GM12801 (cell line): ENCODE results near the gene ACSS3.

ENCODE experiments used
- TF ChIP-seq, protein P1 (sequence below): IDR thresholded peaks from one replicate; pipeline ENCODE4 v1.5.1; 2011; ENCODE audit warnings: control low read depth; ENCODE audit not compliant: insufficient read length; ENCODE audit errors: extremely low read depth

ACSS3 gene

DNA sequence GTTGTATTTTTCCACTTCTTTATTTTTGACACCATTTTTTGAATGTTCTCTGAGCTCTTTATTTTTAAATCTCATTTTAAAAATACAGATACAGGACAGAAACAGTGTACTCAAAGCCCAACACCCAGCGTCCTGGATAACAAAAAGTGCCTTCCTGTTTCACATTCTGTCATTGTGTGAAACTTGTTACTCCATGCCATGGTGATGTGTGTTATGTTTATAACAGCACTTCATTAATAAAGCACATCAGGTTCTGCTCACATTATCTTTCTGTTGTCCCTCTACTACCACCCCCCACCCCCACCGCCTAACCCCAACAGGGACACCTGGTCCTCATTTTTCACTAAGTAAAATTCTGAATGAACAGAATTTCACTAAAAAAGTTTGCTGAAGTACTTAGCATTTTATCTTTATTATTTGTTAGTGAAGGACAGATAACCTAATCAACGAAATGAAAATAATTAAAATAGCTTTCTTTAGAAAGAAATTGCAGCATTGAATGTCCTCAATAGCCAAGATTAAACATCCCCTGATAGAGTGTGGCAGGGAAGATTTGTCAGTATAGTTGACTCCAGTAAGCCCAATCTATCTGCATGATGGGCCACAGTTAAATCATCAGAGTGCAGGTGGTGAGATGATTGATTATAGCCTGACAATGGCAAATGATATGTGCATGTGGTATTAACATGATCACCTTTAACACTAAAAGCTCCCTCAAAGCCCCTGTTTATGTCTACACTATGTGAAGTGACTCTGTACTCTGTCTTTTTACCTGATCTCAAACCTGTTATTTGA, 153.9 kb downstream of the ACSS3 start:
- TF ChIP-seq, protein P1, sequence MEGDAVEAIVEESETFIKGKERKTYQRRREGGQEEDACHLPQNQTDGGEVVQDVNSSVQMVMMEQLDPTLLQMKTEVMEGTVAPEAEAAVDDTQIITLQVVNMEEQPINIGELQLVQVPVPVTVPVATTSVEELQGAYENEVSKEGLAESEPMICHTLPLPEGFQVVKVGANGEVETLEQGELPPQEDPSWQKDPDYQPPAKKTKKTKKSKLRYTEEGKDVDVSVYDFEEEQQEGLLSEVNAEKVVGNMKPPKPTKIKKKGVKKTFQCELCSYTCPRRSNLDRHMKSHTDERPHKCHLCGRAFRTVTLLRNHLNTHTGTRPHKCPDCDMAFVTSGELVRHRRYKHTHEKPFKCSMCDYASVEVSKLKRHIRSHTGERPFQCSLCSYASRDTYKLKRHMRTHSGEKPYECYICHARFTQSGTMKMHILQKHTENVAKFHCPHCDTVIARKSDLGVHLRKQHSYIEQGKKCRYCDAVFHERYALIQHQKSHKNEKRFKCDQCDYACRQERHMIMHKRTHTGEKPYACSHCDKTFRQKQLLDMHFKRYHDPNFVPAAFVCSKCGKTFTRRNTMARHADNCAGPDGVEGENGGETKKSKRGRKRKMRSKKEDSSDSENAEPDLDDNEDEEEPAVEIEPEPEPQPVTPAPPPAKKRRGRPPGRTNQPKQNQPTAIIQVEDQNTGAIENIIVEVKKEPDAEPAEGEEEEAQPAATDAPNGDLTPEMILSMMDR: no peak

DNA sequence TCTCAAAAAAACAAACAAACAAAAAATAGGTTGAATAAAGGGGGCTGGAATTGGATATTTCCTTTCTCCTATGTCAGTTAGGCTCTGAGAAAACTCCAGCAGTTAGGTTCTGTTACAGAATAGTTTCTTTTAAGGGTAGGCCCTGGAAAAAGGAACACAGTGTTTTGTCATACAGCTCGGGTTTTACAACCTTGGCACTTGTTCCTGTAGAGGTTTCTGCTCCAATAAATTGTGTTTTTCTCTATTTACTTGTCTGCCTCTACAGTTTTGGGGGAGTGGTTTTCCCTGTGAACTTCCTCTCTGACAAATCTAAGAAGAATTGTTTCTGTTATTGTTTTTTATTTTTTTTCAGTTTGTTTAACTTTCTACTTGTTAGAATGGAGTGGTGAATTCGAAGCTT, 167.6 kb downstream of the ACSS3 start:
- TF ChIP-seq, protein P1: no peak

DNA sequence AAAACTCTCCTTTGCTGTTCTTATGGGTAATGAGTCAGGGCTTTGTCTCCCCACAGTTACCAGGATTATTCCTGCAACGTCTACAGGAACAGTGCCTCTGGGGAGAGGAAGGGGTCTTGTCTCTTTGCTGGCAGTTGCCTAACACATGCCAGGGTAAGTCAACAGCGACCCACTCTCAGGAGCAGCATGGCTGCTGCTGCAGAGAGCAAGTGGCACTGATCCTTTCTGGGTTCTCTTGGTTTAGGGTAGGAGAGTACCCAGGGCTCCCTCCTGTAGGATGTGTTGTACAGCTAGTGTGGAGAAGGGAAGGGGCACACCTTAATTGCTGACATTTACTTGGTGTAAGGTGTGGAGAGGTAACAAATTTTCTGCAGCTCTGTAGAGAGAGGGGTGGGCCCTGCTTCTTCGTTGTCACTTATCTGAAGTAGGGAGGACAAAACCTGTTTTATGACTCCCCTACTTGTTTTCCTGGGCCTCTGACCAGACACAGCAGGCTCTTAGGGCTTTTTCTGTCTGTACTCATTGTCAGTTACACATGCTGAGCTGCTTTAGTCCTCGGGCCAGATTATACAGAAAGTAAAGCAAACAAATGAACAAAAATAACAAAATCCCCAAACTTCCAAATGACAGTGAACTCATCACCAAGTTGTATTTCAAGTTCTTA, 168.2 kb downstream of the ACSS3 start:
- TF ChIP-seq, protein P1: no peak

DNA sequence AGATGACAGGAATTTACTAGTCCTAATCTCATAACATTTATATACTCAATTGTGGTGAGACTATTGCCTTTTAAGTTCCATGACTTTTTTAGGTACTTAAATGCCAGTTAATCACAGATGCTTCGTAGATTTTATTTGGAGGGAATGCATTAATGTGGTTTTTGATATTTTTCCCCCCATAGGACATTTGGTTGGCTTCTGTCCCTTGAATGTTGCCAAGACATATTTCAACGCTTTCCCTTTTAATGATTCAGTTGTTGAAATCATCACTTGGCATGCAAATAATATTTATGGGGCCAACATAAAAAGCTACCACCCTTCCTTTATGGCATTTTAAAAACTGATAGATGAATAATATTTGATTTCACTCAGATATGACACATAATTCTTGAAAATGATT, 172.1 kb downstream of the ACSS3 start:
- TF ChIP-seq, protein P1: no peak

DNA sequence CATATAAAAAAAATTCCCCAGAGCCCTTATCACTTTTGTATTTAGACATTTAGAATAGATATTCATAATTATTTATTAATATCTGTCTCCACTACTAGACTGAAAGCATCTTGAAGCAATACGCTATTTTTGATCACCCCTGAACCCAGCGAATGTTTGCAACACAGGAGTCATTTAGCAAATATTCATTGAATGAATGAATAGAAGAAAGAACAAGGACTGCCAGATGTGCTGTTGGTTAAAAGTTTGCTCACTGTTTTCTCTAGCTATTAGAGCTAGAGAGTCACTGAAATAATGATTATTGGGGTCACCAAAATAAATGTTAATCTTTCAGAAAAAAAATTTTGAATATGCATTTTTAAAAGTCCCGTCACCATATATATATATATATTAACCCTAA, 174.3 kb downstream of the ACSS3 start:
- TF ChIP-seq, protein P1: no peak

DNA sequence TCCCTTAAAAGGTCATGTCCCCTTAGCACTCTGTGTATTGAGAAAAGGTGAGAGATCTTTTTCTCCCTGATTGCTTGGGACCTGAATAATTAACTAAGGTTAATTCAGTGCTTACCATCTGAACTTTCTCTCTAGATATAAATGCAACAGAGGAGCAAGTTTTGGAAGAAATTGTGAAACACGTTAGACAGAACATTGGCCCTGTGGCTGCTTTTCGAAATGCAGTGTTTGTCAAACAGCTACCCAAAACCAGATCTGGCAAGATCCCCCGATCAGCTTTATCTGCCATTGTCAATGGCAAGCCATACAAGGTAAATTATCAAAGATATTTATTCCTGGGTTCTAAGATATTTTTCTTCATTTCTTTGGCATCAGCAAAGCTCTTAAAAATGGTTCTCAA, 175.5 kb downstream of the ACSS3 start:
- TF ChIP-seq, protein P1: no peak

DNA sequence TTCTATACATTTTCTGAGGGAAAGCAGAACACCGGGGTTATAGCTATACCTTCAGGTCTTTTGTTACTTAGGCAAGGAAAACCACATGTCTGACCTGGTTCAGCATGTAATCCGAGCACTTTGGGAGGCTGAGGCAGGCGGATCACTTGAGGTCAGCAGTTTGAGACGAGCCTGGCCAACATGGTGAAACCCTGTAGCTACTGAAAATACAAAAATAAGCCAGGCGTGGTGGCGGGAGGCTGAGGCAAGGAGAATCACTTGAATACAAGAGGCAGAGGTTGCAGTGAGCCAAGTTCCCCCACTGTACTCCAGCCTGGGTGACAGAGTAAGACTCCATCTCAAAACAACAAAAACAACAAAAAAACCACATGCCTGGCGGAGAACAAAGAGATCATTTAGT, 177.6 kb downstream of the ACSS3 start:
- TF ChIP-seq, protein P1: no peak
